Hepatic stellate cell (primary cell): ENCODE data around the gene SPATC1L.

ENCODE experiments used
- DNase-seq: peaks from one replicate; pipeline ENCODE4 v3.0.0; 2011; ENCODE audit warnings: low spot score

SPATC1L gene

GRCh38 chr21:46161633-46162592 lies 22.3 kb downstream of the SPATC1L start:
- DNase-seq: no peak

GRCh38 chr21:46160907-46161632 lies 23.2 kb downstream of the SPATC1L start:
- DNase-seq: no peak

GRCh38 chr21:46160657-46160906 lies 23.7 kb downstream of the SPATC1L start:
- no peak for DNase-seq

GRCh38 chr21:46159841-46160656 lies 24.2 kb downstream of the SPATC1L start:
- DNase-seq: no peak

- DNase-seq: no peak
Observed at GRCh38 chr21:46159390-46159789, 24.9 kb downstream of the SPATC1L start.

- no peak for DNase-seq
Observed at GRCh38 chr21:46158666-46159300, 25.5 kb downstream of the SPATC1L start.

GRCh38 chr21:46157987-46158451 lies 26.2 kb downstream of the SPATC1L start:
- no peak for DNase-seq

- DNase-seq: no peak
Observed at GRCh38 chr21:46157396-46157986, 26.8 kb downstream of the SPATC1L start.

GRCh38 chr21:46156678-46157077 lies 27.6 kb downstream of the SPATC1L start:
- DNase-seq: no peak

- DNase-seq: no peak
Observed at GRCh38 chr21:46156378-46156645, 27.9 kb downstream of the SPATC1L start.

- no peak for DNase-seq
Observed at GRCh38 chr21:46155514-46156377, 28.5 kb downstream of the SPATC1L start, which contains the start of gene FTCD. Gene FTCD (minus strand): TSS chr21:46155579. CDS start chr21:46155523, 56 bp downstream.

GRCh38 chr21:46154955-46155513 lies 29.2 kb downstream of the SPATC1L start:
- DNase-seq: no peak

GRCh38 chr21:46154155-46154954 lies 29.9 kb downstream of the SPATC1L start:
- no peak for DNase-seq

- peak; percentile 86 for DNase-seq
Observed at GRCh38 chr21:46153247-46154154, 30.8 kb downstream of the SPATC1L start.

- DNase-seq: no peak
Observed at GRCh38 chr21:46152927-46153246, 31.4 kb downstream of the SPATC1L start.

- no peak for DNase-seq
Observed at GRCh38 chr21:46151989-46152926, 32.0 kb downstream of the SPATC1L start.

- no peak for DNase-seq
Observed at GRCh38 chr21:46151261-46151988, 32.8 kb downstream of the SPATC1L start.
